Measurements from ENCODE around the gene SMPD3. TPM values are rescaled to one million over a fixed set of nuclear protein-coding genes. Genes with fewer than 3 reads are reported as not detected.

SMPD3 gene
- total RNA-seq, 1 experiment from 2014 or later: 0.17 TPM

- POLR2A ChIA-PET (ENCODE audit: low non-redundant PET): no interaction called here
- no TSS peak for BruUV-seq (replicated peaks)
- intact Hi-C loops (cut with micrococcal nuclease; ENCODE audit: unreplicated experiment): no loop called here
Measured at GRCh38 chr16:68377221-68377620, 71.1 kb downstream of the SMPD3 start.

GRCh38 chr16:68376590-68376989 is 71.7 kb downstream of the SMPD3 start:
- no peak overlapping the region for H3K4me3 ChIP-seq (ENCODE audit: low read depth, low read length, poor library complexity, severe bottlenecking)
- H3K36me3 ChIP-seq (ENCODE audit: insufficient read depth, low read length, poor library complexity, severe bottlenecking): no peaks in the 10 kb centered on the region
- TF ChIP-seq EZH2 (IDR thresholded peaks at IDR 0.05; ENCODE audit: borderline replicate concordance, low read depth, low read length, poor library complexity, severe bottlenecking): no peak
- no peak for TF ChIP-seq CTCF (conservative IDR thresholded peaks at IDR 0.05; ENCODE audit: low read depth, low read length)
- no peaks in the 10 kb centered on the region for H3K4me1 ChIP-seq (ENCODE audit: insufficient read depth, low read length, poor library complexity, severe bottlenecking)
- CTCF ChIA-PET: no interaction called here
- BruUV-seq (replicated peaks): no TSS peak
- no peaks in the 10 kb centered on the region for H3K9me3 ChIP-seq (ENCODE audit: low read depth, low read length, poor library complexity, severe bottlenecking)
- H3K27me3 ChIP-seq (replicated peaks; ENCODE audit: insufficient read depth, low read depth, low read length, poor library complexity): no peaks in the 10 kb centered on the region
- POLR2A ChIA-PET (ENCODE audit: low non-redundant PET): no interaction called here
- DNase-seq (ENCODE audit: low spot score): no peak
- H3K27ac ChIP-seq (ENCODE audit: low read depth, low read length, poor library complexity, severe bottlenecking): no peak overlapping the region
- intact Hi-C loops (cut with micrococcal nuclease; ENCODE audit: unreplicated experiment): no loop called here

More at GRCh38 chr16:68377221-68377620, 71.1 kb downstream of the SMPD3 start:
- no peaks in the 10 kb centered on the region for H3K9me3 ChIP-seq (ENCODE audit: low read depth, low read length, poor library complexity, severe bottlenecking)
- TF ChIP-seq CTCF (conservative IDR thresholded peaks at IDR 0.05; ENCODE audit: low read depth, low read length): no peak
- TF ChIP-seq EZH2 (IDR thresholded peaks at IDR 0.05; ENCODE audit: borderline replicate concordance, low read depth, low read length, poor library complexity, severe bottlenecking): no peak
- H3K36me3 ChIP-seq (ENCODE audit: insufficient read depth, low read length, poor library complexity, severe bottlenecking): no peaks in the 10 kb centered on the region
- H3K27me3 ChIP-seq (replicated peaks; ENCODE audit: insufficient read depth, low read depth, low read length, poor library complexity): no peaks in the 10 kb centered on the region
- no peak overlapping the region for H3K4me3 ChIP-seq (ENCODE audit: low read depth, low read length, poor library complexity, severe bottlenecking)
- no peak for DNase-seq (ENCODE audit: low spot score)
- H3K27ac ChIP-seq (ENCODE audit: low read depth, low read length, poor library complexity, severe bottlenecking): no peak overlapping the region
- H3K4me1 ChIP-seq (ENCODE audit: insufficient read depth, low read length, poor library complexity, severe bottlenecking): no peaks in the 10 kb centered on the region
- CTCF ChIA-PET: no interaction called here

GRCh38 chr16:68375801-68376536 is 72.3 kb downstream of the SMPD3 start:
- Histone ChIP-seq H3K36me3 (ENCODE audit: insufficient read depth, low read length, poor library complexity, severe bottlenecking) (no peaks in the 10 kb centered on the region), H3K27me3 (replicated peaks; ENCODE audit: insufficient read depth, low read depth, low read length, poor library complexity) (no peaks in the 10 kb centered on the region), H3K27ac (ENCODE audit: low read depth, low read length, poor library complexity, severe bottlenecking) (no peak overlapping the region), H3K4me1 (ENCODE audit: insufficient read depth, low read length, poor library complexity, severe bottlenecking) (no peaks in the 10 kb centered on the region), H3K9me3 (ENCODE audit: low read depth, low read length, poor library complexity, severe bottlenecking) (no peaks in the 10 kb centered on the region), H3K4me3 (ENCODE audit: low read depth, low read length, poor library complexity, severe bottlenecking) (no peak overlapping the region)
- DNase-seq (ENCODE audit: low spot score): no peak
- ChIA-PET POLR2A (ENCODE audit: low non-redundant PET) (no interaction called here), CTCF (interaction anchor here (0.6 kb wide), 1 partner anchor 282 kb away, joined by 4 read pairs; no protein-coding TSS in a partner anchor)
- TF ChIP-seq CTCF (conservative IDR thresholded peaks at IDR 0.05; ENCODE audit: low read depth, low read length): no peak
- no peak for TF ChIP-seq EZH2 (IDR thresholded peaks at IDR 0.05; ENCODE audit: borderline replicate concordance, low read depth, low read length, poor library complexity, severe bottlenecking)
- intact Hi-C loops (cut with micrococcal nuclease; ENCODE audit: unreplicated experiment): no loop called here
- no TSS peak for BruUV-seq (replicated peaks)
